ENCODE measurements around the gene HOXC6.

The HOXC6 gene

DNA sequence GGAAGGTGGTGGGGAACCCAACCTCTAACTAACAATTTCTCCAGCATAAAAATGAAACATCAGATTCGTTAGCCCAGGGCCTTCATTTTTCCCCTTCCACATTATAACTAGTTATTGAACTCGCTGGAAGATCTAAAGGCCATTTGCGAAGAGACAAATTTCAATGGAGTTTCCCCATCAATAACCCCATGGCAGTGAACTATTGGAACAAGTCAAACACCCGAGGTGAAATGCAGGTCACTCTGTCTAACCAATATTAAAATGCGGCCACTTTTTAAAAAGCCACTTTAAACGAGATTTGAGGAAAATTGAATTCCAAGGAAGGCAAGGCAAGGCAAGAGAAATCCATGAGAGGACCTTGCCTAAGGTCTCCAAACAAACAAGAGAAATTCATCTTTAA is 20.9 kb downstream of the HOXC6 start:
- no peak overlapping the region for H3K27ac ChIP-seq
- H3K27me3 ChIP-seq (replicated peaks), result peaks cover 93% of the 10 kb centered on the region
- no peak for DNase-seq
- H3K36me3 ChIP-seq (replicated peaks), result no peaks in the 10 kb centered on the region
- in situ Hi-C loops (cut with HindIII; ENCODE audit: low pct_ligation_motif_present, low sequenced_read_pairs), result no loop called here
- no peak overlapping the region for H3K4me3 ChIP-seq (ENCODE audit: low read depth, low read length)
- TF ChIP-seq, protein P1, sequence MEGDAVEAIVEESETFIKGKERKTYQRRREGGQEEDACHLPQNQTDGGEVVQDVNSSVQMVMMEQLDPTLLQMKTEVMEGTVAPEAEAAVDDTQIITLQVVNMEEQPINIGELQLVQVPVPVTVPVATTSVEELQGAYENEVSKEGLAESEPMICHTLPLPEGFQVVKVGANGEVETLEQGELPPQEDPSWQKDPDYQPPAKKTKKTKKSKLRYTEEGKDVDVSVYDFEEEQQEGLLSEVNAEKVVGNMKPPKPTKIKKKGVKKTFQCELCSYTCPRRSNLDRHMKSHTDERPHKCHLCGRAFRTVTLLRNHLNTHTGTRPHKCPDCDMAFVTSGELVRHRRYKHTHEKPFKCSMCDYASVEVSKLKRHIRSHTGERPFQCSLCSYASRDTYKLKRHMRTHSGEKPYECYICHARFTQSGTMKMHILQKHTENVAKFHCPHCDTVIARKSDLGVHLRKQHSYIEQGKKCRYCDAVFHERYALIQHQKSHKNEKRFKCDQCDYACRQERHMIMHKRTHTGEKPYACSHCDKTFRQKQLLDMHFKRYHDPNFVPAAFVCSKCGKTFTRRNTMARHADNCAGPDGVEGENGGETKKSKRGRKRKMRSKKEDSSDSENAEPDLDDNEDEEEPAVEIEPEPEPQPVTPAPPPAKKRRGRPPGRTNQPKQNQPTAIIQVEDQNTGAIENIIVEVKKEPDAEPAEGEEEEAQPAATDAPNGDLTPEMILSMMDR (IDR thresholded peaks at IDR 0.05; ENCODE audit: low read depth, low read length, missing control alignments), result no peak

DNA sequence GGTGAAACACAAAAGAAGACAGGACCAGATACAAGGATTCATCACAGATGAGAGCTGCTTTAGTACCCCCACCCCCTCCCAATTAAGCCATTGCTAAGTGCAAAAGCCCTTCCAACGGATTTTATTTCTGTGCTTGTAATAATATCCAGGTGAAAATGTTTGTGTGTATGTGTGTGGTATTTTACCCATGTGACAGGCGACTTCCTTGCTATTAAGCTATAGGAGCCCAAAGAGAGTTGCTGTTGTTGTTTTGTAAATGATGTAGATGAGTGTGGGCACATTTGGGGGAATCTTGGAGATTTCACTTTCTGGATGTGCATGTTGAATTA is 22.2 kb downstream of the HOXC6 start:
- in situ Hi-C loops (cut with HindIII; ENCODE audit: low pct_ligation_motif_present, low sequenced_read_pairs), result no loop called here
- Histone ChIP-seq H3K27me3 (replicated peaks) (peaks cover 90% of the 10 kb centered on the region), H3K36me3 (replicated peaks) (no peaks in the 10 kb centered on the region), H3K4me3 (ENCODE audit: low read depth, low read length) (no peak overlapping the region), H3K27ac (no peak overlapping the region)
- TF ChIP-seq, protein P1 (IDR thresholded peaks at IDR 0.05; ENCODE audit: low read depth, low read length, missing control alignments), result no peak
- DNase-seq, result no peak

DNA sequence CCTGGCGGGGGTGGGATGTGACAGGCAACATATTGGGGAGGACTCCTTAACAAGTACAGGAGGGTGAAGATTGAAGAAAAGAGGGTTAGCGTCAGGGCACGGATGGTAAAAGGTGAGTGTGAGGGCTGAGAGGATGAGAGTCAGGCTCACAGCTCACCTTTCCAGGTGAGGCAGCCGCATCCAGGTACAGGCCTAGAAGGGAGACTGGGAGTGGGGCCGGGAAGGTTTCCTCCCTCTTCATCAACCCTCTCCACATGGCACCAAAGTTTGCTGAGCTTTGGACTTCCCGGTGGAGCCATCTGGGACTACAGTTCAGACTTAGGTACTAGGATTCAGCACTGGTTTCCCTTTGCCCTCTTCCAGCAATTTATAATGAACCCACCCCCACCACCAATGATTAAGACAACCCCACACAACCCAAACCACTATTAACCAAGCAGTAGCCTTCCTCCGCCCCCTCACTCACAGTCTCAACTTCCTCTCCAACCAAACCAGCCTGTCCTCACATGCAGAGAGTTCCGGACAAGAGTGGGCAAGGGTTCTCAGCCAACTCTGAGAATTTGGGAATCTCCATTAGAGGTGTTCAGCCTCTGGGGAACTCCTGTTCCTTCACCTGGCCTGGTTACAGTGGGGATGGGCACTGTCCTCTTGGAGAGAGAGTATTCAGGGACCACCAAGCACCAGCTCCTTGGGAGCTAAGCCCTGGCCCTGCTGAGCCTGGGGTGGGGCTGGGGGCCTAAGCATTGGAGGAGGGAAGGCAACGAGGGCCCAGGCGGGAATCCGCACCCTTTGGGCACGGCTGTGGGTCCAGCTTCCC is 23.0 kb downstream of the HOXC6 start:
- Histone ChIP-seq H3K27me3 (replicated peaks) (peaks cover 90% of the 10 kb centered on the region), H3K27ac (no peak overlapping the region), H3K36me3 (replicated peaks) (no peaks in the 10 kb centered on the region), H3K4me3 (ENCODE audit: low read depth, low read length) (no peak overlapping the region)
- TF ChIP-seq, protein P1 (IDR thresholded peaks at IDR 0.05; ENCODE audit: low read depth, low read length, missing control alignments), result no peak
- DNase-seq, result no peak
- in situ Hi-C loops (cut with HindIII; ENCODE audit: low pct_ligation_motif_present, low sequenced_read_pairs), result no loop called here

DNA sequence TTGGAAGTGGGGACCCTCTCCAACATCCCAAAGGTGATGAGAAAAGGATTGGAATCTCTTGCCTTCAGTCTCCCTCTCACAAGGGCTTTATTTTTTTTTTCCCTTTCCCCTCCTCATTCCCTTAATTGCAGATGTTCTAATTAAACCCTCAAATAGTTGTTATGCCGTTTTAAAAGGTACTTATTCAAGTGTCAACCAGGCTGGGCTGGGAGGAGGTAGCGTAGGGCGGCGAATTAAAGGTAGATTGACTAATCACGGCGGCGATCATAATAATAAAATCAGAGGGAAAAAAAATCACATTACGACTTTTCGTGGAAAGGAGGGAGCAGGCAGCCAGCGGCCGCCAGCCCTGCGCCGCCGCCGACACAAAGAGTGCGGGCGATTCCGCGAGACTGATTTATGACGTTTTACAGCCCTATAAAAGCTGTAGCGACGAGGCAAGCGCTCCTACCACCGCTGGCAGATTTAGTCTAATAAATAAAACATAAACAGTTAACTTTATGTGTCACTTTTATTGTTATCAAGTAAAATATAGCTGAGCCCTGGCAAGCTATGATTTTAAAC is 23.7 kb downstream of the HOXC6 start:
- in situ Hi-C loops (cut with HindIII; ENCODE audit: low pct_ligation_motif_present, low sequenced_read_pairs), result no loop called here
- DNase-seq, result no peak
- H3K27ac ChIP-seq, result no peak overlapping the region

DNA sequence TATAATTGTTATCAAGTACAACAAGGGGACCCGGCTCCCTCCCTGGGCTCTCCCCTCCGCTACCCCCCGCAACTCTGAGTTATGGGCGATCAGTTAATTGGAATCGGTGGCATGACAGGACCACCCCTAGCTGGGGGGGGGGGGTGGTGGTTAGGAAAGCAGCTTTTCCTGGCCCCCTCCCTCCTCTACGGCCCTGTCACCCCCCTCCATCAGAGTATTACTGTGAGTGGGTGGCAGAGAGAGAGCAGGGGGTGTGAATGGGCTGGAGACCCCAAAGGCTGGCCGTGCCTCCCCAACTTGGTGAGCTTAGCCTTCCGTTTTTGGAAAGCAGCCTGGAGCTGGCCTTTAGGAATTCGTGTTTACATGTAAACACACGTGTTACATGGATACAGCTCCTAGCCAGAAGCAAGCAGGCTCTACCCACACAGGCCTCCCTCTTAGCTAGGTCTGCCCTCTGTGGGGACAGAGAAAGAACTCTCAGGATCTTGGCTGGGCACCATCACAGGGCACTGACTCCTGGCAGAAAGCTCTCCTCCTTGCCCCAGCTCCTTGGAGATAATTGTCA is 24.3 kb downstream of the HOXC6 start:
- DNase-seq, result no peak
- Histone ChIP-seq H3K27me3 (replicated peaks) (peaks cover 84% of the 10 kb centered on the region), H3K36me3 (replicated peaks) (no peaks in the 10 kb centered on the region), H3K27ac (no peak overlapping the region), H3K4me3 (ENCODE audit: low read depth, low read length) (no peak overlapping the region)
- in situ Hi-C loops (cut with HindIII; ENCODE audit: low pct_ligation_motif_present, low sequenced_read_pairs), result no loop called here
- TF ChIP-seq, protein P1 (IDR thresholded peaks at IDR 0.05; ENCODE audit: low read depth, low read length, missing control alignments), result no peak

More for the DNA sequence above, 23.7 kb downstream of the HOXC6 start:
- Histone ChIP-seq H3K4me3 (ENCODE audit: low read depth, low read length) (no peak overlapping the region), H3K36me3 (replicated peaks) (no peaks in the 10 kb centered on the region), H3K27me3 (replicated peaks) (peaks cover 84% of the 10 kb centered on the region)
- TF ChIP-seq, protein P1 (IDR thresholded peaks at IDR 0.05; ENCODE audit: low read depth, low read length, missing control alignments), result no peak

Data from brain microvascular endothelial cell (primary cell).